Effector memory CD4-positive, alpha-beta T cell (primary cell): ENCODE data around the gene ZNF417.
"Not testable (repeated sequence)": the region's sequence is repeated elsewhere in the genome, so short reads cannot be mapped to it uniquely, and the experiment has no call there.

Experiments used
- DNase-seq, 3 donors: peaks; one replicate each; pipeline ENCODE4 v3.0.0-alpha.2; 2020
- H3K27ac ChIP-seq: 2 replicates; pipeline ENCODE4 v1.7.0; 2013; ENCODE audit warnings: mild to moderate bottlenecking, low read length, moderate library complexity; ENCODE audit not compliant: insufficient read depth, poor library complexity, severe bottlenecking
- H3K27me3 ChIP-seq: replicated peaks from 2 replicates; pipeline ENCODE4 v1.7.0; 2013; ENCODE audit warnings: mild to moderate bottlenecking, low read length; ENCODE audit not compliant: insufficient read depth, control insufficient read depth, poor library complexity, severe bottlenecking
- H3K36me3 ChIP-seq: 2 replicates; pipeline ENCODE4 v1.7.0; 2013; ENCODE audit warnings: mild to moderate bottlenecking, low read length, moderate library complexity; ENCODE audit not compliant: control insufficient read depth, insufficient read depth
- H3K4me1 ChIP-seq: 2 replicates; pipeline ENCODE4 v1.7.0; 2013; ENCODE audit warnings: low read length, mild to moderate bottlenecking; ENCODE audit not compliant: control insufficient read depth, insufficient read depth, poor library complexity, severe bottlenecking
- H3K4me3 ChIP-seq: 2 replicates; pipeline ENCODE4 v1.7.0; 2013; ENCODE audit warnings: low read length, low read depth, mild to moderate bottlenecking; ENCODE audit not compliant: insufficient read depth, poor library complexity, severe bottlenecking
- H3K9me3 ChIP-seq: 2 replicates; pipeline ENCODE4 v1.7.0; 2013; ENCODE audit warnings: mild to moderate bottlenecking, low read length, moderate library complexity; ENCODE audit not compliant: control insufficient read depth

Gene ZNF417

GRCh38 chr19:57888107-57888559 is 28.3 kb downstream of the ZNF417 start:
- Histone ChIP-seq H3K9me3 (no peaks in the 10 kb centered on the region), H3K36me3 (peaks cover 11% of the 10 kb centered on the region), H3K27ac (peak overlapping the region; percentile 56), H3K4me1 (peaks cover 7% of the 10 kb centered on the region), H3K4me3 (peak overlapping the region; percentile 72), H3K27me3 (no peaks in the 10 kb centered on the region)
- DNase-seq, result no peak

GRCh38 chr19:57887195-57887941 is 29.0 kb downstream of the ZNF417 start:
- Histone ChIP-seq H3K4me1 (peaks cover 7% of the 10 kb centered on the region), H3K4me3 (no peak overlapping the region), H3K9me3 (no peaks in the 10 kb centered on the region), H3K36me3 (peaks cover 11% of the 10 kb centered on the region), H3K27me3 (no peaks in the 10 kb centered on the region), H3K27ac (no peak overlapping the region)
- no peak for DNase-seq

- no peak for DNase-seq
- no peaks in the 10 kb centered on the region for H3K27me3 ChIP-seq
- peaks cover 7% of the 10 kb centered on the region for H3K4me1 ChIP-seq
- H3K4me3 ChIP-seq, result no peak overlapping the region
- peaks cover 11% of the 10 kb centered on the region for H3K36me3 ChIP-seq
- H3K27ac ChIP-seq, result no peak overlapping the region
- no peaks in the 10 kb centered on the region for H3K9me3 ChIP-seq
Measured at GRCh38 chr19:57886046-57886445, 30.3 kb downstream of the ZNF417 start.

- H3K9me3 ChIP-seq, result peaks cover 67% of the 10 kb centered on the region
- not testable (repeated sequence) for H3K4me1 ChIP-seq
- H3K36me3 ChIP-seq, result peaks cover 29% of the 10 kb centered on the region
Measured at GRCh38 chr19:57873883-57874799, 42.3 kb downstream of the ZNF417 start.

GRCh38 chr19:57872450-57872849 is 43.9 kb downstream of the ZNF417 start:
- H3K27me3 ChIP-seq, result no peaks in the 10 kb centered on the region
- no peak overlapping the region for H3K4me3 ChIP-seq
- no peak overlapping the region for H3K27ac ChIP-seq
- no peak for DNase-seq
- H3K4me1 ChIP-seq, result no peaks in the 10 kb centered on the region
- H3K9me3 ChIP-seq, result peaks cover 70% of the 10 kb centered on the region
- peaks cover 38% of the 10 kb centered on the region for H3K36me3 ChIP-seq

More at GRCh38 chr19:57873883-57874799, 42.3 kb downstream of the ZNF417 start:
- H3K27ac ChIP-seq, H3K4me3 ChIP-seq, DNase-seq, H3K27me3 ChIP-seq: not testable (repeated sequence)

GRCh38 chr19:57870225-57870624 is 46.2 kb downstream of the ZNF417 start:
- peaks cover 39% of the 10 kb centered on the region for H3K36me3 ChIP-seq
- H3K4me3 ChIP-seq, result no peak overlapping the region
- no peaks in the 10 kb centered on the region for H3K27me3 ChIP-seq
- peaks cover 58% of the 10 kb centered on the region for H3K9me3 ChIP-seq
- H3K4me1 ChIP-seq, result no peaks in the 10 kb centered on the region
- DNase-seq, result no peak
- H3K27ac ChIP-seq, result no peak overlapping the region

- not testable (repeated sequence) for H3K4me3 ChIP-seq, H3K27me3 ChIP-seq, H3K4me1 ChIP-seq, DNase-seq, H3K27ac ChIP-seq
- Histone ChIP-seq H3K9me3 (peaks cover 63% of the 10 kb centered on the region), H3K36me3 (peaks cover 42% of the 10 kb centered on the region)
Measured at GRCh38 chr19:57869655-57870054, 46.7 kb downstream of the ZNF417 start.

GRCh38 chr19:57867868-57868492 is 48.4 kb downstream of the ZNF417 start:
- peaks cover 44% of the 10 kb centered on the region for H3K36me3 ChIP-seq
- H3K27me3 ChIP-seq, result no peaks in the 10 kb centered on the region
- peaks cover 58% of the 10 kb centered on the region for H3K9me3 ChIP-seq
- no peak overlapping the region for H3K27ac ChIP-seq
- DNase-seq, result no peak
- H3K4me1 ChIP-seq, result no peaks in the 10 kb centered on the region
- H3K4me3 ChIP-seq, result no peak overlapping the region
